GM23248 (cell line): ENCODE data around the gene BHLHE41.

Experiments
- EZH2 ChIP-seq: fragments of 200-600 bp; sonication (generic); IDR thresholded peaks from 2 replicates; pipeline ENCODE4 v1.6.1; 2018; ENCODE audit warnings: antibody characterized with exemption, mild to moderate bottlenecking; ENCODE audit not compliant: insufficient read depth, poor library complexity, severe bottlenecking
- EZH2phosphoT487 ChIP-seq: fragments of 200-600 bp; sonication (generic); IDR thresholded peaks from 2 replicates; pipeline ENCODE4 v1.6.1; 2018; ENCODE audit warnings: antibody characterized with exemption, moderate library complexity, mild to moderate bottlenecking, low read depth; ENCODE audit not compliant: insufficient read depth

DNA sequence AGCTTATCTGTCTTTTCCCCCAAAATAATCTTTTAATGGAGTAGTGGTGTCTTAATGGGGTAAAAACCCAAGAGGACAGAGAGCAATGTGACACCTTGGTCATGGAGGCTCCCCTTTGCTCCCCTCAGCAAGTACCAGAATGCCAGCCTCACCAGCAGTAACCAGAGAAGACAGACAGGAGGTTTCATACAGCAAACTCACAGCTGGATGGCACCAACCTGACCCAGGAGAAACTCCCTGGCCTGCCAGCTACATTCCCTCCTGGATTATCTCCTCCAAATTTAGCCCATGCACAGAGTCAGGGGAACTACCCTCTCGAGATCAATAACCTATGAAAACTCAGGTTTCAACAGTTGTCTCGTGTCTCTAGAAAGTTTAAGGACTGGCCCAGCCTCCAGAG lies 15.9 kb downstream of the BHLHE41 start:
- no peak for TF ChIP-seq EZH2phosphoT487
- no peak for TF ChIP-seq EZH2
